NCI-H1417 treated with DMSO at 0.1 percent for 48 hours (cell line): ENCODE results near the gene PRPF6.

Experiments used
- DNase-seq: peaks from one replicate; lab custom pipeline; 2025; lab: John Stamatoyannopoulos, UW

PRPF6 gene

GRCh38 chr20:64049060-64049877 is 68.3 kb downstream of the PRPF6 start, which contains the start of gene SOX18:
Gene SOX18, minus strand, starts transcription at chr20:64049639. Its CDS starts 123 bp downstream, at chr20:64049516.
- DNase-seq = no peak

GRCh38 chr20:64049878-64050260 is 68.9 kb downstream of the PRPF6 start:
- DNase-seq = no peak

GRCh38 chr20:64050261-64051032 is 69.5 kb downstream of the PRPF6 start:
- no peak for DNase-seq

- no peak for DNase-seq
Measured at GRCh38 chr20:64051033-64051452, 70.1 kb downstream of the PRPF6 start.

- DNase-seq = no peak
Measured at GRCh38 chr20:64051561-64052325, 70.8 kb downstream of the PRPF6 start.

GRCh38 chr20:64052326-64052722 is 71.4 kb downstream of the PRPF6 start:
- DNase-seq = no peak

- no peak for DNase-seq
Measured at GRCh38 chr20:64052987-64053840, 72.3 kb downstream of the PRPF6 start.

- no peak for DNase-seq
Measured at GRCh38 chr20:64053841-64054661, 73.1 kb downstream of the PRPF6 start.

- no peak for DNase-seq
Measured at GRCh38 chr20:64055396-64055892, 74.5 kb downstream of the PRPF6 start.

- DNase-seq = no peak
Measured at GRCh38 chr20:64055893-64056638, 75.1 kb downstream of the PRPF6 start.

- DNase-seq = no peak
Measured at GRCh38 chr20:64056639-64056888, 75.6 kb downstream of the PRPF6 start.

GRCh38 chr20:64056889-64057627 is 76.1 kb downstream of the PRPF6 start:
- DNase-seq = no peak

- DNase-seq = peak; percentile 17
Measured at GRCh38 chr20:64057628-64058498, 76.9 kb downstream of the PRPF6 start.

- DNase-seq = no peak
Measured at GRCh38 chr20:64058536-64058935, 77.6 kb downstream of the PRPF6 start.

GRCh38 chr20:64062276-64062595 is 81.3 kb downstream of the PRPF6 start:
- DNase-seq = no peak

- DNase-seq = peak; percentile 55
Measured at GRCh38 chr20:64062596-64063388, 81.9 kb downstream of the PRPF6 start, which contains the start of gene TCEA2. Gene TCEA2, plus strand, starts transcription at chr20:64063198. Its CDS starts 115 bp downstream, at chr20:64063313.

- DNase-seq = no peak
Measured at GRCh38 chr20:64063389-64064144, 82.6 kb downstream of the PRPF6 start.
